NK-92 (cell line): Measurements from ENCODE around the gene MYOC.
"Not testable (repeated sequence)": the region's sequence is repeated elsewhere in the genome, so short reads cannot be mapped to it uniquely, and the experiment has no call there.

Experiments
- DNase-seq: peaks from one replicate; lab custom pipeline; 2025; ENCODE audit not compliant: unreplicated experiment; lab: John Stamatoyannopoulos, UW

MYOC gene

DNA sequence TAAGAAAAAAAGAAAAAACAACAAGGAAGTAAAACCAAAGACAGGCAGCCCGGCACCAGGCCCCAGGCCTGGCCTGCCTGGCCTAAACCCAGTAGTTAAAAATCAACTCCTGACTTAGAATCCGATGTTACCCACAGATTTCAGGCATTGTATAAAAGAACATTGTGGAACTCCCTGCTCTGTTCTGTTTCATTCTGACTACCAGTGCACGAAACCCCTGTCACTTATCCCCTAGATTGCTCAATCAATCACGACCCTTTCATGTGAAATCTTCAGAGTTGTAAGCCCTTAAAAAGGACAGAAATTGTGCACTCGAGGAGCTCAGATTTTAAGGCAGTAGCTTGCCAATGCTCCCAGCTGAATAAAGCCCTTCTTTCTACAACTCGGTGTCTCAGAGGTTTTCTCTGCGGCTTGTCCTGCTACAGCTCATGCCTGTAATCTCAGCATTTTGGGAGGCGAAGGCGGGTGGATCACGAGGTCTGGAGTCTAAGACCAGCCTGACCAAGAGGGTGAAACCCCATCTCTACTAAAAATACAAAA lies 46.0 kb downstream of the MYOC start:
- DNase-seq, result no peak

DNA sequence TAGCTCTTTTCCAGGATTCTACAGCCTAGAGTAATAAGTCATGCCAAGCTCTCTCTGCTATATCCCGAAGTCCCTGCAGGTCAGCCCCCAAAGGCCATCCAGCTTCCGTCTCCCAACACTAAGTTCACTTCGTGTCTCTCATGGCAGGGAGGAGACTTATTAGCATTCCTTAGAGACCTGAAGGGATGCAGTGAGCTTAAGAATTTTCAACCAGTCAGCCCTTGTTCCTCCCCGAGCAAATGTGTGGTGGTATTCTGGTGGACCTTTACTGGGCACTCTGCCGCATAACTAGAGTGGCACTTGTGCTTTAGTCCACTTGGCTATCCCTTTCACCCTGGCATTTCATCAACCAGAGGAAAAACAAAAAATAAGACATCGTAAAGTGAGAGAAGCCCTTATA lies 49.4 kb downstream of the MYOC start:
- not testable (repeated sequence) for DNase-seq

DNA sequence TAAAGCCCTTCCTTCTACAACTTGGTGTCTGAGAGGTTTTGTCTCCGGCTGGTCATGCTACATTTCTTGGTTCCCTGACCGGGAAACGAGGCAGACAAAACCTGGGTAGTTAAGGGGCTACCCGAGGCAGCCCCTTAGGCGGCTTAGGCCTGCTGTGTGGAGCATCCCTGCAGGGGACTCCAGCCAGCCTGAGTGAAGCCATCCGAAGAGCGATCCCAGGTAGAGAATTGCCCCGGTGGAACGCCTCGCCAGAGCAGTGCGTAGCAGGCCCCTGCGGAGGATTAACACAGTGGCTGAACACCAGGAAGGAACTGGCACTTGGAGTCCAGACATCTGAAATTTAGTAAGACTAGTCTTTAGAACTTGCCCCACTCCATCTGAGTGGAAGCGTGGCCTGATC lies 51.6 kb downstream of the MYOC start:
- no peak for DNase-seq

DNA sequence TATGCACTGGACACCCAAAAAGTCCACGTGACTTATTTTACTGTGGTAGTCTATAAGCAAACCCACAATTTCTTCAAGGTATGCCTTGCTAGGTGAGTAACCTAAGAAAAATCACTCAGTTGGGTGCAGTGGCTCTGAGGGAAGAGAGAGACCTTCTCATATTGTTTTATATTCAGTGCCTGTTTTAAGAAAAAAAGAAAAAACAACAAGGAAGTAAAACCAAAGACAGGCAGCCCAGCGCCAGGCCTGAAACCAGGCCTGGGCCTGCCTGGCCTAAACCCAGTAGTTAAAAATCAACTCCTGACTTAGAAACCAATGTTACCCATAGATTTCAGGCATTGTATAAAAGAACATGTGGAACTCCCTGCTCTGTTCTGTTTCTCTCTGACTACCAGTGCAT lies 52.2 kb downstream of the MYOC start:
- DNase-seq, result not testable (repeated sequence)

DNA sequence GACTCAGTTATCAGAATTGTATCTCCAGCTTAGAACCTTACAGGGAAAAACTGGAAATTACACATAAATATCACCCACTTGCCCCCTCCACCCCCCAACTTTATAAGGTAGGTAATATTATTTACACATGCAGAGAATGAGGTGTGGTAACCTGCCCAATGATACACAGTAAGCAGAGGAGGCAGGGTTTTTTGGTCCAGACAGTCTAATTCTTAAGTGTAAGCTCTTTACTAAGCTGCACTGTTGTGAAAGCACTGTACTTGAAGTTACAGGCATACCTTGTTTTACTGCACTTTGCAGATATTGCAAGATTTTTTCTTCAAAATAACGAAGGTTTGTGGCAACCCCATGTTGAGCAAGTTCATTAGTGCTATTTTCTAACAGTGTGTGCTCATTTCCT lies 55.3 kb downstream of the MYOC start:
- no peak for DNase-seq

DNA sequence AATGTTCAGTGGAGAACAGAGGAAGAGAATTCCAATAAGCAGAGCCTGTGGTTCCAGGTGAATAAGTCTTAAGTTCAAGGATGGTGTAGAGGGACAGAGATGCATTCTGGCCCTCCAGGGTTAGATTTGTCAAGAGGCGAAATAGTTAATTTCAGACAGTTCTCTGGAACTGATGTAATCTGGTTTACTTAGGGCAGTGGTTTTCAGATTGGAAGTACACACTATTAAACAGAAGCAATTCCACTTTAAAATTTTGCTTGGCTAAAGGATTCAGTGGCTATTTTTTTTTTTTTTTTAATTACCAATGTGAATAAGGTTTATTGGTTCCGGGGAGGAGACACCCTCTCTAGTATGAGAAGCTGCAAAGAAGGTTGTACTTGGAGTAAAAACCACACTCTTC lies 55.8 kb downstream of the MYOC start:
- no peak for DNase-seq

DNA sequence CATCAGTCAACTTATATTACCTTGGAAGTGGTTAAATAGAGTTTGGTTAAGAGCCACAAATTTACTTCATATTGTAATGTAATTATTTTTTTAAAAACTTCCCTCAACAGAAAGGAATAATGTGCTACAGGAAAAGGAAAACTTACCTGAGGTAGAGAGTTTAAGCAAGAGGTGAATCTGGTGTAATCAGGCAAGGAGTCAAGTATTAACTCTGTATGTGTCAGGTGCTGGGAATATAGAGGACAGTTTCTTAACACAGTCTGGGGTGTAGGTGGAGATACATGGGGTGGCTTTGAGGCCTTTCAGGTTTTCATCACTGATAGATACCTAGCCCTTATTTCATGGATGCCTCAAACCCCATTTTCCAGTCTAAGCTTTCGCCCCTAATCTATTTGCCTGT lies 56.4 kb downstream of the MYOC start:
- no peak for DNase-seq

DNA sequence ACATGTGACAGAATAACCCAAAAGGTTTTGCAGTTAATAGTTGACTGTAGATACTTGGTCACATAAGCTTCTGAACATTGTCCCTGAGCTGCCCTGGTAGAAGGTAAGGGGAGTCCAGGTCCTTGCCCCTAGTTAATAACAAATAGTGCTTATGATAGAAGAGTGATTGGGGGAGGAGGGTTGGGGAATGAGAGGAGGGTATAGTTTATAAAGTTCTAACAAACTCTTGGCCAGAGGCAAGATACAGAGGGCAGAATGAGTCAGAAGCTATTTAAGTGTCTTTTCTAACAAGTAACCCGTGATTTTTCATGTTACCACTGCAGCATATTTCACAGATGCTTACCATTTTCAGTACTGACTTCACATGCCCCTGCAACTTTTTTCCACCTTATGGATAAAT lies 57.2 kb downstream of the MYOC start:
- DNase-seq, result no peak

DNA sequence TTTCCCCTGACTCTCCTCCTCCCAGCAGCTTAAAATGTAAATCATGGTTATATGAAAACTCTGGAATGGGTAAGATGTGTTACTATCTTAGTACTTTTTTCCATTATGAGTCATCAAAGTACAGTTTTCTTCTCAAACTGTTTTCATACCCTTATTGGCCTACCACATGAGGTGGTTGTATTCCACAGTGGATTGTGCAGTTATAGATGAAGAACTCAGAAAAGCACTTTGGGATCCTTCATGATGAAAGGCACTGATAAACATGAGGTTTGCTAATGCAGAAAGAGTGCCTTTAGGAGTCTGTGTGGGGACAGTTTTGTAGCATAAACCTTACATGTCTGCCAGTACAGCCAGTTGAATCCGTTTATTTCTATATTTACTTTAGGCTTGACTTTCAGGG lies 62.5 kb downstream of the MYOC start:
- no peak for DNase-seq

DNA sequence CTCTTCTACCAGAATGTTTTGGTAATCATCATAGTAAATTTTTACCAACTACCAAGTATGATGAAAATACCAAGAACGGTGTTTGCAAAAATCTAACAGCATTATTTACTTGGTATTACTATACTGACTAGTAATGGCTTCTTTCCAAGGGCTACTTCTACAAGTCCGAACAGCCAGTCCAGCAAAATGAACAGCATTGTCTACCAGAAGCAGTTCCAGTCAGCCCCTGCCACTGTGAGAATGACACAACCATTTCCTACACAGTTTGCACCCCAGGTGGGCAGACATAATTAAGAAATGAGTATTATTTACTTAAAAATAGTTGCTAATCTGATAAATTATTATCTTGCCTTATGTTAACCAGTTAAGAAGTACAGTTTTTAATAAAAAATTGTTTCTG lies 64.3 kb downstream of the MYOC start:
- no peak for DNase-seq

DNA sequence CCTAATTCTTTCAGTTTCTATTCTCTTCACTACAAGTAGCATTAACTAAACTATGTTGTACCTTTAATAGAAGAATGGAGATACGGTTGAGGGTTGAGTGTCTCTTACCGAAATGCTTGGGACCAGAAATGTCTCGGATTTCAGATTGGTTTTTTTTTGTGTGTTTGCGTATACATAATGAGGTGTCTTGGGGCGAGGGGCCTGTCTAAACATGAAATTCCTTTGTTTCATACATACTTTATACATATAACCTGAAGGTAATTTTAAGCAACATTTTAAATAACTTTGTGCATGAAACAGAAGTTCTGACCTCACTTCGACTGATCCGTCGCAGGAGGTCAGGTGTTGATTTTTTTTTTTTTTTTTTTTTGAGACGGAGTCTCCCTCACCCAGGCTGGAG lies 66.8 kb downstream of the MYOC start:
- no peak for DNase-seq
